ENCODE results near the gene STK36. TPM values are rescaled to one million over a fixed set of nuclear protein-coding genes. Genes with fewer than 3 reads are reported as not detected.
A peak's percentile ranks its signal among the peaks of the same experiment; 100 is the strongest.

The STK36 gene
- total RNA-seq, 1 donor from 2014 or later = 7.5 TPM

- ATAC-seq = no peak
- no peak for DNase-seq (ENCODE audit: missing footprints)
- intact Hi-C loops (cut with DNase I) = no loop called here
These were observed 60.9 kb downstream of the STK36 start for GRCh38 chr2:218732761-218733158.

GRCh38 chr2:218733171-218734021 lies 61.5 kb downstream of the STK36 start:
- DNase-seq (ENCODE audit: missing footprints) (peak; percentile 66), ATAC-seq (peak; percentile 50)
- intact Hi-C loops (cut with DNase I) = no loop called here

- DNase-seq (ENCODE audit: missing footprints) (no peak), ATAC-seq (no peak)
- intact Hi-C loops (cut with DNase I) = no loop called here
These were observed 62.5 kb downstream of the STK36 start for GRCh38 chr2:218734190-218734975.

- DNase-seq (ENCODE audit: missing footprints) (no peak), ATAC-seq (no peak)
- intact Hi-C loops (cut with DNase I) = no loop called here
These were observed 64.6 kb downstream of the STK36 start for GRCh38 chr2:218736531-218736930.

- intact Hi-C loops (cut with DNase I) = no loop called here
- no peak for ATAC-seq
- no peak for DNase-seq (ENCODE audit: missing footprints)
These were observed 71.2 kb downstream of the STK36 start for GRCh38 chr2:218743068-218743467.

- intact Hi-C loops (cut with DNase I) = no loop called here
- DNase-seq (ENCODE audit: missing footprints) = no peak
- ATAC-seq = no peak
These were observed 72.7 kb downstream of the STK36 start for GRCh38 chr2:218744615-218745014.

- DNase-seq (ENCODE audit: missing footprints) (no peak), ATAC-seq (peak; percentile 68)
- intact Hi-C loops (cut with DNase I) = no loop called here
These were observed 73.3 kb downstream of the STK36 start for GRCh38 chr2:218745160-218745558.

GRCh38 chr2:218745559-218746469 lies 73.9 kb downstream of the STK36 start:
- ATAC-seq (peak; percentile 98), DNase-seq (ENCODE audit: missing footprints) (peak; percentile 87)
- intact Hi-C loops (cut with DNase I) = no loop called here

- ATAC-seq (no peak), DNase-seq (ENCODE audit: missing footprints) (no peak)
- intact Hi-C loops (cut with DNase I) = no loop called here
These were observed 74.5 kb downstream of the STK36 start for GRCh38 chr2:218746470-218746795.

- intact Hi-C loops (cut with DNase I) = no loop called here
- DNase-seq (ENCODE audit: missing footprints) = no peak
- ATAC-seq = peak; percentile 23
These were observed 75.1 kb downstream of the STK36 start for GRCh38 chr2:218746960-218747359.

- intact Hi-C loops (cut with DNase I) = no loop called here
- ATAC-seq (no peak), DNase-seq (ENCODE audit: missing footprints) (no peak)
These were observed 77.0 kb downstream of the STK36 start for GRCh38 chr2:218748741-218749441.

Other genes starting within 250 kb of the STK36 start
- gene USP37, start 103.7 kb upstream of the STK36 start, total RNA-seq = 7.0 TPM
- gene CNOT9, start 103.2 kb upstream of the STK36 start, total RNA-seq = 15.7 TPM
- 0.43 TPM for gene PLCD4, start 64.2 kb upstream of the STK36 start, total RNA-seq
- gene ZNF142, start 12.5 kb upstream of the STK36 start, total RNA-seq = 18.6 TPM
- 51.1 TPM for gene BCS1L, start 12.4 kb upstream of the STK36 start, total RNA-seq
- gene RNF25, start 84 bp upstream of the STK36 start, total RNA-seq = 15.3 TPM
- 8.4 TPM for gene TTLL4, start 38.7 kb downstream of the STK36 start, total RNA-seq
- gene CYP27A1, start 110.1 kb downstream of the STK36 start, total RNA-seq = 12.5 TPM
- not detected for gene PRKAG3, start 159.7 kb downstream of the STK36 start, total RNA-seq
- gene WNT6, start 187.7 kb downstream of the STK36 start, total RNA-seq = 2.1 TPM
- not detected for gene WNT10A, start 208.8 kb downstream of the STK36 start, total RNA-seq

Data from Right ventricle myocardium inferior (tissue), 1 donor.